Measurements from ENCODE around the gene SETDB2. TPM values are rescaled to one million over a fixed set of nuclear protein-coding genes. Genes with fewer than 3 reads are reported as not detected.

Gene SETDB2
- total RNA-seq, 1 experiment from 2014 or later: 5.9 TPM

- TF ChIP-seq NR2C2 (CRISPR knock-in tag; IDR thresholded peaks at IDR 0.05) (peak; percentile 49; the same call in 1 of the 2 replicates), NFE2L1 (CRISPR knock-in tag; IDR thresholded peaks at IDR 0.05) (0 out of 2 replicates have a peak, but pooled peaks have one; percentile 37)
- TF ChIP-seq, protein P1, sequence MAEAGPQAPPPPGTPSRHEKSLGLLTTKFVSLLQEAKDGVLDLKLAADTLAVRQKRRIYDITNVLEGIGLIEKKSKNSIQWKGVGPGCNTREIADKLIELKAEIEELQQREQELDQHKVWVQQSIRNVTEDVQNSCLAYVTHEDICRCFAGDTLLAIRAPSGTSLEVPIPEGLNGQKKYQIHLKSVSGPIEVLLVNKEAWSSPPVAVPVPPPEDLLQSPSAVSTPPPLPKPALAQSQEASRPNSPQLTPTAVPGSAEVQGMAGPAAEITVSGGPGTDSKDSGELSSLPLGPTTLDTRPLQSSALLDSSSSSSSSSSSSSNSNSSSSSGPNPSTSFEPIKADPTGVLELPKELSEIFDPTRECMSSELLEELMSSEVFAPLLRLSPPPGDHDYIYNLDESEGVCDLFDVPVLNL (CRISPR knock-in tag; IDR thresholded peaks at IDR 0.05; ENCODE audit: borderline replicate concordance, low read depth): no peak
Measured at GRCh38 chr13:49443704-49444523, at the start of gene SETDB2, which contains the start of gene CAB39L (continued).

GRCh38 chr13:49395451-49395865 is 48.6 kb upstream of the SETDB2 start:
- no peak overlapping the region for H3K4me3 Mint-ChIP-seq
- no peak overlapping the region for H3K27ac Mint-ChIP-seq
- no peak for ATAC-seq
- CTCF ChIA-PET: no interaction called here
- no peak for DNase-seq (ENCODE audit: low spot score)
- H3K4me1 Mint-ChIP-seq: no peaks in the 10 kb centered on the region
- POLR2A ChIA-PET: no interaction called here
- H3K9me3 Mint-ChIP-seq: no peaks in the 10 kb centered on the region
- no peaks in the 10 kb centered on the region for H3K36me3 Mint-ChIP-seq
- TF ChIP-seq TEAD4 (CRISPR knock-in tag; IDR thresholded peaks at IDR 0.05) (no peak), GTF2I (CRISPR knock-in tag; conservative IDR thresholded peaks at IDR 0.05) (no peak), ARID4B (CRISPR knock-in tag; IDR thresholded peaks at IDR 0.05; ENCODE audit: borderline replicate concordance) (no peak), IRF1 (CRISPR knock-in tag; IDR thresholded peaks at IDR 0.05) (no peak)
- TF ChIP-seq, protein P2, sequence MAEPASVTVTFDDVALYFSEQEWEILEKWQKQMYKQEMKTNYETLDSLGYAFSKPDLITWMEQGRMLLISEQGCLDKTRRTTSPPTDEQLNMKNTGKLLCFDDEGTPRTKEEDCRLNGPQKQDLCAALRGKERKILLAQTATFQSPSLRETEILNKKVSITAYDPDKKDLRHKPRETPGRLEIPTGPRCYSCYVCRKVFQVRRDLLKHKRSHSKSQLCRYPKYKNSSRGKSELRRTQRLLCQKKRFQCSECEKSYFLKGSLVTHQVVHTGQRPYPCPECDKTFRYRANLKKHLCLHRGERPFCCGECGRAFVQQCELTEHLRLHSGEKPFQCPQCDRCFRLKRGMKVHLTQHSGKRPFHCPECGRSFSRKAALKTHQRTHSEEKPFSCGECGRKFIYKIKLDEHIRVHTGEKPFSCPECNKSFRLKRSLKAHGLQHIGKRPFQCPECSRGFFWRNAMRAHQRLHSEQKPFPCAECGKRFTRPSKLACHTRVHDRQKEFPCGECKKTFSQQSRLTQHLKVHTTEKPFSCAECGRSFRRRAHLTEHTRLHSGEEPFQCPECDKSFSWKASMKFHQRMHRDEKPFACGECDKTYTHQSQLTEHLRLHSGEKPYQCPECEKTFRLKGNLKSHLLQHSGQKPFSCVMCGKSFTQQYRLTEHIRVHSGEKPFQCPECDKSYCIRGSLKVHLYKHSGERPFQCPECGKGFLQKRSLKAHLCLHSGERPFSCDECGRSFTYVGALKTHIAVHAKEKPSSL (CRISPR knock-in tag; conservative IDR thresholded peaks at IDR 0.05): no peak
- H3K27me3 Mint-ChIP-seq (ENCODE audit: low read depth): peaks cover 2% of the 10 kb centered on the region

- no peaks in the 10 kb centered on the region; the same call in none of the 2 replicates for H3K27me3 Mint-ChIP-seq (ENCODE audit: low read depth)
- no peaks in the 10 kb centered on the region for H3K9me3 Mint-ChIP-seq
- DNase-seq (ENCODE audit: low spot score): no peak
- POLR2A ChIA-PET: no interaction called here
- no peak overlapping the region for H3K4me3 Mint-ChIP-seq
- H3K36me3 Mint-ChIP-seq: no peaks in the 10 kb centered on the region
- no peak overlapping the region for H3K27ac Mint-ChIP-seq
- peaks cover 2% of the 10 kb centered on the region for H3K4me1 Mint-ChIP-seq
- ATAC-seq: no peak
- CTCF ChIA-PET: no interaction called here
- no peak for TF ChIP-seq PRDM15 (CRISPR knock-in tag; IDR thresholded peaks at IDR 0.05)
- no peak for TF ChIP-seq NR2C2 (CRISPR knock-in tag; IDR thresholded peaks at IDR 0.05)
- TF ChIP-seq, protein P3, sequence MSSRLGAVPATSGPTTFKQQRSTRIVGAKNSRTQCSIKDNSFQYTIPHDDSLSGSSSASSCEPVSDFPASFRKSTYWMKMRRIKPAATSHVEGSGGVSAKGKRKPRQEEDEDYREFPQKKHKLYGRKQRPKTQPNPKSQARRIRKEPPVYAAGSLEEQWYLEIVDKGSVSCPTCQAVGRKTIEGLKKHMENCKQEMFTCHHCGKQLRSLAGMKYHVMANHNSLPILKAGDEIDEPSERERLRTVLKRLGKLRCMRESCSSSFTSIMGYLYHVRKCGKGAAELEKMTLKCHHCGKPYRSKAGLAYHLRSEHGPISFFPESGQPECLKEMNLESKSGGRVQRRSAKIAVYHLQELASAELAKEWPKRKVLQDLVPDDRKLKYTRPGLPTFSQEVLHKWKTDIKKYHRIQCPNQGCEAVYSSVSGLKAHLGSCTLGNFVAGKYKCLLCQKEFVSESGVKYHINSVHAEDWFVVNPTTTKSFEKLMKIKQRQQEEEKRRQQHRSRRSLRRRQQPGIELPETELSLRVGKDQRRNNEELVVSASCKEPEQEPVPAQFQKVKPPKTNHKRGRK (CRISPR knock-in tag; IDR thresholded peaks at IDR 0.05; ENCODE audit: borderline replicate concordance): no peak
- no peak for TF ChIP-seq HMGA2 (CRISPR knock-in tag; IDR thresholded peaks at IDR 0.05)
- no peak for TF ChIP-seq MXD4 (CRISPR knock-in tag; IDR thresholded peaks at IDR 0.05; ENCODE audit: borderline replicate concordance)
- TF ChIP-seq SP1 (CRISPR knock-in tag; conservative IDR thresholded peaks at IDR 0.05): no peak
- TF ChIP-seq TEAD1 (CRISPR knock-in tag; IDR thresholded peaks at IDR 0.05): no peak
- TF ChIP-seq CREM (CRISPR knock-in tag; IDR thresholded peaks at IDR 0.05): no peak
- no peak for TF ChIP-seq NFE2L1 (CRISPR knock-in tag; IDR thresholded peaks at IDR 0.05)
- no peak for TF ChIP-seq OVOL2 (CRISPR knock-in tag; IDR thresholded peaks at IDR 0.05; ENCODE audit: borderline replicate concordance)
- TF ChIP-seq NR1H2 (CRISPR knock-in tag; IDR thresholded peaks at IDR 0.05): no peak
Measured at GRCh38 chr13:49395878-49396380, 48.1 kb upstream of the SETDB2 start.
